Measurements from ENCODE around the gene TOX4. TPM values are rescaled to one million over a fixed set of nuclear protein-coding genes. Genes with fewer than 3 reads are reported as not detected.

TOX4 gene
- total RNA-seq, 1 donor from 2014 or later = 61.1 TPM

DNA sequence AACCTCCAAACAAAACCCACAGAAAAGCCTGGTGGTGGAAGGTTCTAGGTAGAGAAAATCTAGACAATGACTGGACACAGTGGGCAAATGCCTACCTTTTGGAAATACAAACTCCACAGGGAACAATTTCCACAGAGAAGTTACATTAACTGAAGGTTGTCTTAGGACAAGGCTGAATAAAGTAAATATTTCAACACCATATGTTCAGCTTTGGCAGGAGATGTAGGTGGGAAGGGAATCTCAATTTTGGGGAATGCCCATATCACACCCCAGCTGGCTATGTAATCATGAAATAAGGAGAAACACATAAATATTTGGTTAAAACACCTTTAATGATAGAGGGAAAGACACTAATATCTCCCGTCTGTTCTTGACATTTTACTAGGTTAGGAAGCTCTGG is 43.8 kb downstream of the TOX4 start:
- TF ChIP-seq, protein P1, sequence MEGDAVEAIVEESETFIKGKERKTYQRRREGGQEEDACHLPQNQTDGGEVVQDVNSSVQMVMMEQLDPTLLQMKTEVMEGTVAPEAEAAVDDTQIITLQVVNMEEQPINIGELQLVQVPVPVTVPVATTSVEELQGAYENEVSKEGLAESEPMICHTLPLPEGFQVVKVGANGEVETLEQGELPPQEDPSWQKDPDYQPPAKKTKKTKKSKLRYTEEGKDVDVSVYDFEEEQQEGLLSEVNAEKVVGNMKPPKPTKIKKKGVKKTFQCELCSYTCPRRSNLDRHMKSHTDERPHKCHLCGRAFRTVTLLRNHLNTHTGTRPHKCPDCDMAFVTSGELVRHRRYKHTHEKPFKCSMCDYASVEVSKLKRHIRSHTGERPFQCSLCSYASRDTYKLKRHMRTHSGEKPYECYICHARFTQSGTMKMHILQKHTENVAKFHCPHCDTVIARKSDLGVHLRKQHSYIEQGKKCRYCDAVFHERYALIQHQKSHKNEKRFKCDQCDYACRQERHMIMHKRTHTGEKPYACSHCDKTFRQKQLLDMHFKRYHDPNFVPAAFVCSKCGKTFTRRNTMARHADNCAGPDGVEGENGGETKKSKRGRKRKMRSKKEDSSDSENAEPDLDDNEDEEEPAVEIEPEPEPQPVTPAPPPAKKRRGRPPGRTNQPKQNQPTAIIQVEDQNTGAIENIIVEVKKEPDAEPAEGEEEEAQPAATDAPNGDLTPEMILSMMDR (IDR thresholded peaks at IDR 0.05; ENCODE audit: unreplicated experiment) = no peak
- DNase-seq (ENCODE audit: low spot score in 2 of 2, unreplicated experiment in 2 of 2) = no peak
- no peak overlapping the region for H3K27ac Mint-ChIP-seq
- no peaks in the 10 kb centered on the region for H3K27me3 Mint-ChIP-seq (ENCODE audit: low read depth)
- peaks cover 20% of the 10 kb centered on the region for H3K4me1 Mint-ChIP-seq
- H3K4me3 Mint-ChIP-seq = no peak overlapping the region
- H3K36me3 Mint-ChIP-seq = peaks cover 32% of the 10 kb centered on the region
- H3K9me3 Mint-ChIP-seq = no peaks in the 10 kb centered on the region

GRCh38 chr14:21521501-21521900 is 44.5 kb downstream of the TOX4 start:
- no peak overlapping the region for H3K27ac Mint-ChIP-seq
- no peaks in the 10 kb centered on the region for H3K27me3 Mint-ChIP-seq (ENCODE audit: low read depth)
- TF ChIP-seq, protein P1 (IDR thresholded peaks at IDR 0.05; ENCODE audit: unreplicated experiment) = no peak
- H3K9me3 Mint-ChIP-seq = no peaks in the 10 kb centered on the region
- no peak for DNase-seq (ENCODE audit: low spot score in 2 of 2, unreplicated experiment in 2 of 2)
- H3K4me3 Mint-ChIP-seq = no peak overlapping the region
- H3K36me3 Mint-ChIP-seq = peaks cover 32% of the 10 kb centered on the region
- H3K4me1 Mint-ChIP-seq = peaks cover 20% of the 10 kb centered on the region

DNA sequence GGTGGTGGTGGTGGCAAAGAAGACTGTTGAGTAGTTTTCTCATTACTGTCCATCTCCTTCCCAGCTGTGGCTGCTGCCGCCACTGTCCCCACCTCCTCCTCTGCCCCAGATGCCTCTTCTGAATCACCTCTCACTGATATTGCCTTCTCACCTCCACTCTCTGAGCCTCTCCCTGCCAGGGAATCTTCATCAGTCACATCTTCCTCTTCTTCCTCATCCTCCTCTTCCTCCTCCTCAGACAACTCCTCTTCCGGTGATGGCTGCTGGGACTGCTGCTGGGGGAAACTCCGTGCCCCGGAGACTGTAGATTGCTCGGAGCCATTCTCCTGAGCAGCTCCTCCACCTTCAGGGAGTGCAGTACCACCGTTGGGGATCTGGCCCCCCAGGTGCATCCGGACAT is 46.2 kb downstream of the TOX4 start:
- Mint-ChIP-seq H3K4me1 (peaks cover 28% of the 10 kb centered on the region), H3K27ac (no peak overlapping the region), H3K9me3 (no peaks in the 10 kb centered on the region), H3K36me3 (peaks cover 32% of the 10 kb centered on the region), H3K4me3 (no peak overlapping the region), H3K27me3 (ENCODE audit: low read depth) (no peaks in the 10 kb centered on the region)
- TF ChIP-seq, protein P1 (IDR thresholded peaks at IDR 0.05; ENCODE audit: unreplicated experiment) = no peak
- no peak for DNase-seq (ENCODE audit: low spot score in 2 of 2, unreplicated experiment in 2 of 2)

DNA sequence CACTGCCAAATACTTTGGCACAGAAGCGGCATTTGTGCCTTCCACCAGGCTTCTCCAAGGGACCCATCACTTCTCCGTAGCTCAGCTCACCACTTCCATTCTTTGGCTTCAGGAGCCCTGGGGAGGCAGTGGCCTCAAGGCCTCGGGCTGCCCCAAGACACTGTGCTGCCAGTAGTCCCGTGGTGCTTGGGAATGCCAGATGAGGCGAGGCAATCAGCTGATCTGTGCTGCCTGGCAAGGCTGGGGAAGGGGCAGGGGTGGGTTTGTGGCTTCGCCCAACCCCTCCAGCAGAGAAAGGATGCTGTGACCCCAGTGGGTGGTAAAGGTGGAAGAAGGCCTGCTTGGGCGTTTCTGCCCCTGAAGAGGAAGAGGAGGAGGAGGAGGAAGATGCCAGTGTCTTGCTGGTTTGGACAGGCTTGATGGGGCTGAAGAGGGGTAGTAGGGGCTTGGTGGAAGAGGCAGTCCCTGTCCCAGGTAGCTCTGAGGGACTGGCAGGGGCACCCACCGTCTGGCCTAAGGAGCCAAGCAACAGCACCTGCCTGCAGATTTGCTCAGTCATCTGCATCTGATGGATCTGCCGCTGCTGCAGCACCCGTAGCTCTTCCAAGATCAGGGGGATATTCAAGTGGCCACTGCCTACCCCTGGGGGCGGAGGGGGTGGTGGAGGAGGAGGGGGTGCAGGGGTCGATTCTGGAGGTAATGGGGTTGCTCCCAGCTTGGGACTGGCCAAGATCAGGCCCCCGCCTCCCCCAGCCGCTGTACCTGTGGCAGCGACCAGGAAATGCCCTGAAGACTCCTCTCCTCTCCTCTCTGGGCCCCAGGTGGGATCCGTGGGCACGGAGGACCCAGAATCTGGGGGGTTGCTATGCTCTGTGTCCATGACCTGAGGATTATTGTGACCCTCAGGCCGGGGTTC is 47.8 kb downstream of the TOX4 start:
- TF ChIP-seq, protein P1 (IDR thresholded peaks at IDR 0.05; ENCODE audit: unreplicated experiment) = no peak
- H3K4me1 Mint-ChIP-seq = peaks cover 30% of the 10 kb centered on the region
- no peak for DNase-seq (ENCODE audit: low spot score in 2 of 2, unreplicated experiment in 2 of 2)
- no peaks in the 10 kb centered on the region for H3K9me3 Mint-ChIP-seq
- peak overlapping the region; percentile 80 for H3K4me3 Mint-ChIP-seq
- H3K27me3 Mint-ChIP-seq (ENCODE audit: low read depth) = no peaks in the 10 kb centered on the region
- peak overlapping the region; percentile 51 for H3K27ac Mint-ChIP-seq
- H3K36me3 Mint-ChIP-seq = peaks cover 32% of the 10 kb centered on the region

GRCh38 chr14:21525571-21525961 is 48.6 kb downstream of the TOX4 start:
- no peak for DNase-seq (ENCODE audit: low spot score in 2 of 2, unreplicated experiment in 2 of 2)
- Mint-ChIP-seq H3K27me3 (ENCODE audit: low read depth) (no peaks in the 10 kb centered on the region), H3K4me1 (peaks cover 30% of the 10 kb centered on the region), H3K4me3 (peak overlapping the region; percentile 80), H3K36me3 (peaks cover 30% of the 10 kb centered on the region), H3K9me3 (no peaks in the 10 kb centered on the region), H3K27ac (peak overlapping the region; percentile 51)
- TF ChIP-seq, protein P1 (IDR thresholded peaks at IDR 0.05; ENCODE audit: unreplicated experiment) = no peak

All from mesothelial cell of epicardium (in vitro differentiated cells).